ENCODE measurements around the gene MED27.

MED27 gene

GRCh38 chr9:131860430-131860829 lies 219.2 kb downstream of the MED27 start:
- TF ChIP-seq REST (IDR thresholded peaks at IDR 0.05; ENCODE audit: low read depth) = no peak
- TF ChIP-seq EGR1 (IDR thresholded peaks at IDR 0.05) = no peak
- no peak for TF ChIP-seq USF1 (IDR thresholded peaks at IDR 0.05)
- TF ChIP-seq TCF12 (IDR thresholded peaks at IDR 0.05; ENCODE audit: low read depth) = no peak

- TF ChIP-seq RAD21 (IDR thresholded peaks at IDR 0.05; ENCODE audit: low read depth) (no peak), YY1 (IDR thresholded peaks at IDR 0.05; ENCODE audit: low read depth) (no peak), REST (IDR thresholded peaks at IDR 0.05; ENCODE audit: low read depth) (no peak), ZBTB7A (IDR thresholded peaks at IDR 0.05; ENCODE audit: low read depth) (no peak), NFIC (IDR thresholded peaks at IDR 0.05) (no peak), FOXM1 (IDR thresholded peaks at IDR 0.05; ENCODE audit: borderline replicate concordance, low read depth) (no peak), TEAD4 (IDR thresholded peaks at IDR 0.05) (no peak), EP300 (IDR thresholded peaks at IDR 0.05; ENCODE audit: borderline replicate concordance) (no peak), EGR1 (IDR thresholded peaks at IDR 0.05) (no peak), USF1 (IDR thresholded peaks at IDR 0.05) (no peak), TAF1 (IDR thresholded peaks at IDR 0.05; ENCODE audit: low read depth) (no peak), TCF12 (IDR thresholded peaks at IDR 0.05; ENCODE audit: low read depth) (no peak), CEBPB (IDR thresholded peaks at IDR 0.05) (no peak), CREB1 (IDR thresholded peaks at IDR 0.05; ENCODE audit: low read depth) (no peak), MAX (IDR thresholded peaks at IDR 0.05) (no peak)
Measured at GRCh38 chr9:131858147-131858546, 221.5 kb downstream of the MED27 start.

- no peak for TF ChIP-seq CEBPB (IDR thresholded peaks at IDR 0.05)
- TF ChIP-seq TEAD4 (IDR thresholded peaks at IDR 0.05) = no peak
- TF ChIP-seq USF1 (IDR thresholded peaks at IDR 0.05) = no peak
- TF ChIP-seq NFIC (IDR thresholded peaks at IDR 0.05) = no peak
- no peak for TF ChIP-seq EGR1 (IDR thresholded peaks at IDR 0.05)
- no peak for TF ChIP-seq REST (IDR thresholded peaks at IDR 0.05; ENCODE audit: low read depth)
- no peak for TF ChIP-seq YY1 (IDR thresholded peaks at IDR 0.05; ENCODE audit: low read depth)
- no peak for TF ChIP-seq RAD21 (IDR thresholded peaks at IDR 0.05; ENCODE audit: low read depth)
- no peak for TF ChIP-seq CREB1 (IDR thresholded peaks at IDR 0.05; ENCODE audit: low read depth)
- TF ChIP-seq TCF12 (IDR thresholded peaks at IDR 0.05; ENCODE audit: low read depth) = no peak
- TF ChIP-seq FOXM1 (IDR thresholded peaks at IDR 0.05; ENCODE audit: borderline replicate concordance, low read depth) = no peak
- no peak for TF ChIP-seq EP300 (IDR thresholded peaks at IDR 0.05; ENCODE audit: borderline replicate concordance)
- no peak for TF ChIP-seq MAX (IDR thresholded peaks at IDR 0.05)
- no peak for TF ChIP-seq ZBTB7A (IDR thresholded peaks at IDR 0.05; ENCODE audit: low read depth)
Measured at GRCh38 chr9:131856105-131856504, 223.6 kb downstream of the MED27 start.

GRCh38 chr9:131854896-131855613 lies 224.6 kb downstream of the MED27 start:
- TF ChIP-seq YY1 (IDR thresholded peaks at IDR 0.05; ENCODE audit: low read depth) (no peak), TCF12 (IDR thresholded peaks at IDR 0.05; ENCODE audit: low read depth) (no peak), RAD21 (IDR thresholded peaks at IDR 0.05; ENCODE audit: low read depth) (no peak), CEBPB (IDR thresholded peaks at IDR 0.05) (no peak), EGR1 (IDR thresholded peaks at IDR 0.05) (no peak), FOXM1 (IDR thresholded peaks at IDR 0.05; ENCODE audit: borderline replicate concordance, low read depth) (no peak), EP300 (IDR thresholded peaks at IDR 0.05; ENCODE audit: borderline replicate concordance) (no peak), NFIC (IDR thresholded peaks at IDR 0.05) (no peak), USF1 (IDR thresholded peaks at IDR 0.05) (no peak)

Data from Ishikawa (cell line).